Trophoblast cell (in vitro differentiated cells and primary cell): ENCODE results near the gene ARV1. TPM values are rescaled to one million over a fixed set of nuclear protein-coding genes. Genes with fewer than 3 reads are reported as not detected.
A peak's percentile ranks its signal among the peaks of the same experiment; 100 is the strongest.

Experiments used
- DNase-seq, 2 donors: peaks; one replicate each; pipeline ENCODE4 v3.0.0-alpha.2; 2016
- H2AFZ ChIP-seq: 2 replicates; pipeline ENCODE4 v1.6.1; 2013; ENCODE audit warnings: low read length, moderate library complexity, mild to moderate bottlenecking; ENCODE audit not compliant: insufficient read depth, poor library complexity
- H2AK5ac ChIP-seq: 2 replicates; pipeline ENCODE4 v1.6.1; 2013; ENCODE audit warnings: mild to moderate bottlenecking, low read length
- H2BK120ac ChIP-seq: 2 replicates; pipeline ENCODE4 v1.6.1; 2013; ENCODE audit warnings: low read length, mild to moderate bottlenecking, moderate library complexity; ENCODE audit not compliant: insufficient read depth, poor library complexity
- H2BK12ac ChIP-seq: 2 replicates; pipeline ENCODE4 v1.6.1; 2013; ENCODE audit warnings: mild to moderate bottlenecking, low read length, moderate library complexity
- H2BK5ac ChIP-seq: 2 replicates; pipeline ENCODE4 v1.6.1; 2013; ENCODE audit warnings: low read length, low read depth, moderate library complexity, mild to moderate bottlenecking; ENCODE audit not compliant: poor library complexity
- H3K14ac ChIP-seq: 2 replicates; pipeline ENCODE4 v1.6.1; 2013; ENCODE audit warnings: mild to moderate bottlenecking, low read length
- H3K18ac ChIP-seq: 2 replicates; pipeline ENCODE4 v1.6.1; 2013; ENCODE audit warnings: mild to moderate bottlenecking, low read length
- H3K23ac ChIP-seq: 2 replicates; pipeline ENCODE4 v1.6.1; 2013; ENCODE audit warnings: low read length
- H3K27ac ChIP-seq: 2 replicates; pipeline ENCODE4 v1.5.1; 2013; ENCODE audit warnings: low read depth, mild to moderate bottlenecking, inconsistent platforms, low read length, moderate library complexity
- H3K27me3 ChIP-seq: 2 replicates; pipeline ENCODE4 v1.6.1; 2013; ENCODE audit warnings: inconsistent platforms, mild to moderate bottlenecking, low read length, moderate library complexity; ENCODE audit not compliant: insufficient read depth
- H3K36me3 ChIP-seq, 2 experiments: 1 replicate in 1 of 2; 2 replicates in 1 of 2; pipeline ENCODE4 v1.6.1; 2013; ENCODE audit warnings: low read length in 2 of 2, mild to moderate bottlenecking in 2 of 2, moderate library complexity in 1 of 2; ENCODE audit not compliant: insufficient read depth in 2 of 2, control insufficient read depth in 1 of 2
- H3K4ac ChIP-seq: 2 replicates; pipeline ENCODE4 v1.6.1; 2013; ENCODE audit warnings: low read depth, mild to moderate bottlenecking, low read length, moderate library complexity
- H3K4me1 ChIP-seq, 2 experiments: 1 replicate in 1 of 2; 2 replicates in 1 of 2; pipeline ENCODE4 v1.6.1; 2013; ENCODE audit warnings: low read length in 2 of 2, mild to moderate bottlenecking in 2 of 2, moderate library complexity in 1 of 2; ENCODE audit not compliant: insufficient read depth in 2 of 2, control insufficient read depth in 1 of 2
- H3K4me2 ChIP-seq: 2 replicates; pipeline ENCODE4 v1.6.1; 2013; ENCODE audit warnings: inconsistent platforms, mild to moderate bottlenecking, low read length, moderate library complexity
- H3K4me3 ChIP-seq: 2 replicates; pipeline ENCODE4 v1.5.1; 2013; ENCODE audit warnings: mild to moderate bottlenecking, low read depth, low read length, inconsistent platforms
- H3K79me1 ChIP-seq: one replicate; pipeline ENCODE4 v1.6.1; 2013; ENCODE audit warnings: low read length
- H3K79me2 ChIP-seq: 2 replicates; pipeline ENCODE4 v1.6.1; 2013; ENCODE audit warnings: low read length, mild to moderate bottlenecking; ENCODE audit not compliant: control insufficient read depth, insufficient read depth, poor library complexity
- H3K9ac ChIP-seq: 2 replicates; pipeline ENCODE4 v1.6.1; 2013; ENCODE audit warnings: mild to moderate bottlenecking, low read length
- H3K9me3 ChIP-seq: 2 replicates; pipeline ENCODE4 v1.6.1; 2013; ENCODE audit warnings: low read depth, mild to moderate bottlenecking, control low read depth, inconsistent platforms, low read length; ENCODE audit not compliant: insufficient read depth
- H4K12ac ChIP-seq: 2 replicates; pipeline ENCODE4 v1.6.1; 2013; ENCODE audit warnings: low read depth, mild to moderate bottlenecking, low read length, moderate library complexity
- H4K8ac ChIP-seq: 2 replicates; pipeline ENCODE4 v1.6.1; 2013; ENCODE audit warnings: low read depth, mild to moderate bottlenecking, low read length, moderate library complexity
- H4K91ac ChIP-seq: one replicate; pipeline ENCODE4 v1.6.1; 2013; ENCODE audit warnings: low read depth, mild to moderate bottlenecking, low read length, moderate library complexity
- WGBS: extraction: QIAGEN DNeasy Blood & Tissue Kit; methylation state at CpG from one replicate; pipeline ENCODE4 v1.1.7; 2013; ENCODE audit warnings: missing lambda C conversion rate; ENCODE audit not compliant: insufficient read length, insufficient coverage; ENCODE audit errors: extremely low coverage; 5-methylcytosine and 5-hydroxymethylcytosine counted together
- polyA plus RNA-seq: library from polyadenylated mRNA; stranded (reverse); fragments of 200-250 nt; gene quantifications from 2 replicates; pipeline ENCODE4 v1.2.3, GENCODE V29; 2013

ARV1 gene
- 14.3 and 14.6 TPM in 2 replicates for polyA plus RNA-seq

DNA sequence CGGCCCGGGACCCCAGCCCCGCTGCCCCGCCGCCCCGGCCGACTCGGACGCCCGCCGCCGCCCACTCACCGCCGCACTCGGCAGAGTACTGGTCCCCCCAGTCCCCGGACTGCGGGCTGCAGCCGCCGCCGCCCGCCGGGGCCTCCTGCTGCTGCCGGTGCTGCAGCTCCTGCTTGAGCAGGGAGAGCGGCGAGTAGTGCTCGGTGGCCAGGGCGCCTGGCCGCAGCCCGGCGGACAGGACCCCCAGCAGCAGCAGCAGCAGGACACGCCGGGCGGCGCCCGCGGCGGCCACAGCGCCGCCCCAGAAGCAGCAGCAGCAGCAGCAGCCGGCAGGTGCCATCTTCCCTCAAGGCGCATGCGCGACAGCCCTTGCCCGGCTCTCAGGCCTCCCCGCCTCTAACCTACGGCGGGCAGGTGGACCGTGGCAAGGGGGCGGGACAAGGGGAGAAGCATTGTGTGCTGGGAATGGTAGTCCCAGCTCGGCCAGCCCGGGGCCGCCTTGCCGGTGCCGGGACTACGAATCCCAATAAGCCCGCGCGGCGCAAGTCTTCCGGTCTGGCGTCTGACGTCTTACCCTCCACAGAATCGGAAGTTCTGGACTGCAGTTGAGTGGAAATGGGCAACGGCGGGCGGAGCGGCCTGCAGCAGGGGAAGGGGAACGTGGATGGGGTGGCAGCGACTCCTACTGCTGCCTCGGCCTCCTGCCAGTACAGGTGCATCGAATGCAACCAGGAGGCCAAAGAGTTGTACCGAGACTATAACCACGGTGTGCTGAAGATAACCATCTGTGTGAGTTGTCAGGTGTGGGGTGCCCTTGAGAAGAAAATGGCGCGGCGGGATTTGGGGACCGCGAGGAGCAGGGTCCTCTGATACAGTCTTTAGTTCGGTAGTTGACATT lies at the start of gene ARV1, which contains the start of gene TTC13:
ARV1 (plus strand) TSS at position 604 of the 898 bp plus-strand sequence; CDS start at position 616, 12 bp downstream.
TTC13 (minus strand) TSS at position 371 of the 898 bp plus-strand sequence; CDS start at position 340, 31 bp downstream.
- Histone ChIP-seq H3K23ac (no peak within 1 kb of the TSS), H3K4ac (peak within 1 kb of the TSS; percentile 1), H3K79me2 (no peaks in the 10 kb centered on the region), H4K91ac (peak within 1 kb of the TSS; percentile 37), H3K9me3 (no peaks in the 10 kb centered on the region), H3K9ac (peak within 1 kb of the TSS; percentile 75), H2AK5ac (no peak within 1 kb of the TSS), H3K4me3 (peak within 1 kb of the TSS; percentile 92), H3K27ac (no peak within 1 kb of the TSS), H3K14ac (peak within 1 kb of the TSS; percentile 0), H3K4me1 (peaks cover 0 to 4% of the 10 kb centered on the region in 2 experiments), H3K79me1 (no peaks in the 10 kb centered on the region), H2BK12ac (no peak within 1 kb of the TSS), H2AFZ (peak within 1 kb of the TSS; percentile 77), H4K12ac (no peak within 1 kb of the TSS), H2BK120ac (no peak within 1 kb of the TSS), H3K4me2 (peak within 1 kb of the TSS; percentile 99), H3K18ac (no peak within 1 kb of the TSS), H3K27me3 (no peaks in the 10 kb centered on the region), H3K36me3 (no peaks in the 10 kb centered on the region), H2BK5ac (no peak within 1 kb of the TSS), H4K8ac (peak within 1 kb of the TSS; percentile 56)
- WGBS = no CpG with 5 or more reads among the region's 79 CpGs
- peak; percentile 99 to 100 for DNase-seq

GRCh38 chr1:230930986-230931385 lies 47.9 kb upstream of the ARV1 start:
- Histone ChIP-seq H3K27ac (no peak overlapping the region), H2AFZ (no peak overlapping the region), H3K14ac (no peak overlapping the region), H2AK5ac (no peak overlapping the region), H2BK12ac (no peak overlapping the region), H3K4me1 (no peaks in the 10 kb centered on the region), H3K79me1 (no peaks in the 10 kb centered on the region), H3K79me2 (no peaks in the 10 kb centered on the region), H4K8ac (no peak overlapping the region), H3K4me2 (no peak overlapping the region), H3K9ac (no peak overlapping the region), H3K36me3 (peaks cover 0 to 2% of the 10 kb centered on the region in 2 experiments), H3K4ac (no peak overlapping the region), H2BK5ac (no peak overlapping the region), H3K23ac (no peak overlapping the region), H3K4me3 (no peak overlapping the region), H3K18ac (no peak overlapping the region), H3K27me3 (no peaks in the 10 kb centered on the region), H2BK120ac (no peak overlapping the region), H3K9me3 (no peaks in the 10 kb centered on the region), H4K12ac (no peak overlapping the region), H4K91ac (no peak overlapping the region)
- DNase-seq = peak; percentile 4 to 57
- WGBS = no CpG with 5 or more reads among the region's 3 CpGs

GRCh38 chr1:230935852-230936251 lies 43.0 kb upstream of the ARV1 start:
- Histone ChIP-seq H4K8ac (no peak overlapping the region), H3K36me3 (no peaks in the 10 kb centered on the region), H4K12ac (no peak overlapping the region), H2BK5ac (no peak overlapping the region), H4K91ac (no peak overlapping the region), H3K4me2 (no peak overlapping the region), H3K4me1 (no peaks in the 10 kb centered on the region), H3K27me3 (no peaks in the 10 kb centered on the region), H3K4ac (no peak overlapping the region), H3K18ac (no peak overlapping the region), H3K4me3 (no peak overlapping the region), H2AK5ac (no peak overlapping the region), H2AFZ (no peak overlapping the region), H3K9me3 (no peaks in the 10 kb centered on the region), H3K79me2 (no peaks in the 10 kb centered on the region), H2BK120ac (no peak overlapping the region), H3K79me1 (no peaks in the 10 kb centered on the region), H3K27ac (no peak overlapping the region), H3K14ac (no peak overlapping the region), H2BK12ac (no peak overlapping the region), H3K23ac (no peak overlapping the region), H3K9ac (no peak overlapping the region)
- WGBS = no CpG with 5 or more reads among the region's 6 CpGs
- no peak for DNase-seq

- Histone ChIP-seq H3K14ac (no peak overlapping the region), H3K23ac (no peak overlapping the region), H3K27me3 (no peaks in the 10 kb centered on the region), H4K91ac (no peak overlapping the region), H3K18ac (no peak overlapping the region), H3K27ac (no peak overlapping the region), H3K9me3 (no peaks in the 10 kb centered on the region), H2BK12ac (no peak overlapping the region), H3K9ac (no peak overlapping the region), H4K8ac (no peak overlapping the region), H2AK5ac (no peak overlapping the region), H3K4me1 (no peaks in the 10 kb centered on the region), H3K79me2 (no peaks in the 10 kb centered on the region), H3K79me1 (no peaks in the 10 kb centered on the region), H3K4me3 (no peak overlapping the region), H3K4me2 (no peak overlapping the region), H4K12ac (no peak overlapping the region), H2BK120ac (no peak overlapping the region), H3K36me3 (no peaks in the 10 kb centered on the region), H3K4ac (no peak overlapping the region), H2AFZ (no peak overlapping the region), H2BK5ac (no peak overlapping the region)
- DNase-seq = no peak
- no CpG with 5 or more reads among the region's 5 CpGs for WGBS
These were observed 42.4 kb upstream of the ARV1 start for GRCh38 chr1:230936475-230936874.
